ENCODE data around the gene IQCH. TPM values are rescaled to one million over a fixed set of nuclear protein-coding genes. Genes with fewer than 3 reads are reported as not detected.
A peak's percentile ranks its signal among the peaks of the same experiment; 100 is the strongest.

IQCH gene
- total RNA-seq, 1 donor from 2014 or later = 5.2 TPM

GRCh38 chr15:67230504-67230903, 24.1 kb upstream of the IQCH start:
- no peaks in the 10 kb centered on the region for H3K4me1 Mint-ChIP-seq (ENCODE audit: low read depth)
- no peak for TF ChIP-seq CTCF (IDR thresholded peaks at IDR 0.05; ENCODE audit: unreplicated experiment)
- H3K27me3 Mint-ChIP-seq = no peaks in the 10 kb centered on the region
- H3K9me3 Mint-ChIP-seq (ENCODE audit: low read depth) = no peaks in the 10 kb centered on the region
- no peak for DNase-seq (ENCODE audit: low spot score, unreplicated experiment)
- H3K27ac Mint-ChIP-seq = no peak overlapping the region
- H3K36me3 Mint-ChIP-seq (ENCODE audit: insufficient read depth) = peaks cover 28% of the 10 kb centered on the region
- no peak overlapping the region for H3K4me3 Mint-ChIP-seq (ENCODE audit: low read depth)

GRCh38 chr15:67232591-67232990, 22.0 kb upstream of the IQCH start:
- Mint-ChIP-seq H3K4me3 (ENCODE audit: low read depth) (no peak overlapping the region), H3K27ac (peak overlapping the region; percentile 35), H3K27me3 (no peaks in the 10 kb centered on the region), H3K4me1 (ENCODE audit: low read depth) (no peaks in the 10 kb centered on the region), H3K36me3 (ENCODE audit: insufficient read depth) (peaks cover 28% of the 10 kb centered on the region), H3K9me3 (ENCODE audit: low read depth) (no peaks in the 10 kb centered on the region)
- TF ChIP-seq CTCF (IDR thresholded peaks at IDR 0.05; ENCODE audit: unreplicated experiment) = no peak
- DNase-seq (ENCODE audit: low spot score, unreplicated experiment) = no peak

GRCh38 chr15:67240235-67241131, 14.1 kb upstream of the IQCH start:
- H3K4me3 Mint-ChIP-seq (ENCODE audit: low read depth) = no peak overlapping the region
- no peaks in the 10 kb centered on the region for H3K9me3 Mint-ChIP-seq (ENCODE audit: low read depth)
- peak overlapping the region; percentile 48 for H3K27ac Mint-ChIP-seq
- H3K4me1 Mint-ChIP-seq (ENCODE audit: low read depth) = peaks cover 14% of the 10 kb centered on the region
- no peak for DNase-seq (ENCODE audit: low spot score, unreplicated experiment)
- H3K27me3 Mint-ChIP-seq = no peaks in the 10 kb centered on the region
- H3K36me3 Mint-ChIP-seq (ENCODE audit: insufficient read depth) = peaks cover 2% of the 10 kb centered on the region
- TF ChIP-seq CTCF (IDR thresholded peaks at IDR 0.05; ENCODE audit: unreplicated experiment) = peak; percentile 29

GRCh38 chr15:67241132-67241855, 13.3 kb upstream of the IQCH start:
- H3K4me3 Mint-ChIP-seq (ENCODE audit: low read depth) = no peak overlapping the region
- peak overlapping the region; percentile 51 for H3K27ac Mint-ChIP-seq
- no peak for TF ChIP-seq CTCF (IDR thresholded peaks at IDR 0.05; ENCODE audit: unreplicated experiment)
- H3K27me3 Mint-ChIP-seq = no peaks in the 10 kb centered on the region
- DNase-seq (ENCODE audit: low spot score, unreplicated experiment) = no peak
- peaks cover 7% of the 10 kb centered on the region for H3K36me3 Mint-ChIP-seq (ENCODE audit: insufficient read depth)
- no peaks in the 10 kb centered on the region for H3K9me3 Mint-ChIP-seq (ENCODE audit: low read depth)
- peaks cover 14% of the 10 kb centered on the region for H3K4me1 Mint-ChIP-seq (ENCODE audit: low read depth)

- no peak for DNase-seq (ENCODE audit: low spot score, unreplicated experiment)
- TF ChIP-seq CTCF (IDR thresholded peaks at IDR 0.05; ENCODE audit: unreplicated experiment) = no peak
- Mint-ChIP-seq H3K27ac (no peak overlapping the region), H3K4me3 (ENCODE audit: low read depth) (no peak overlapping the region), H3K27me3 (no peaks in the 10 kb centered on the region), H3K9me3 (ENCODE audit: low read depth) (peaks cover 4% of the 10 kb centered on the region), H3K4me1 (ENCODE audit: low read depth) (peaks cover 14% of the 10 kb centered on the region), H3K36me3 (ENCODE audit: insufficient read depth) (peaks cover 15% of the 10 kb centered on the region)
Observed at GRCh38 chr15:67242708-67243111, 11.9 kb upstream of the IQCH start.
